Esophagus muscularis mucosa (tissue), 4 donors: ENCODE data around the gene ZNF750. TPM values are rescaled to one million over a fixed set of nuclear protein-coding genes. Genes with fewer than 3 reads are reported as not detected.
"Not testable (repeated sequence)": the region's sequence is repeated elsewhere in the genome, so short reads cannot be mapped to it uniquely, and the experiment has no call there.

ENCODE experiments used
- DNase-seq: peaks from one replicate; pipeline ENCODE4 v3.0.0-alpha.2; 2017; ENCODE audit errors: extremely low spot score
- H3K27ac ChIP-seq, 4 donors: fragments of 200-600 bp; sonication (generic); replicated peaks in 1 of 4; 1 replicate in 3 of 4; 2 replicates in 1 of 4; pipeline ENCODE4 v1.5.1; 2016 to 2019; ENCODE audit warnings: mild to moderate bottlenecking in 1 of 4
- H3K27me3 ChIP-seq, 4 donors: fragments of 200-600 bp; sonication (generic); one replicate each; pipeline versions ENCODE4 v1.5.1 to v1.6.0; 2016 to 2019
- H3K36me3 ChIP-seq, 4 donors: fragments of 200-600 bp; sonication (generic); one replicate each; pipeline ENCODE4 v1.5.1; 2016 to 2019
- H3K4me1 ChIP-seq, 4 donors: fragments of 200-600 bp; sonication (generic); one replicate each; pipeline ENCODE4 v1.5.1; 2016 to 2019
- H3K4me3 ChIP-seq, 4 donors: fragments of 200-600 bp; sonication (generic); 1 replicate in 2 of 4; 2 replicates in 2 of 4; pipeline ENCODE4 v1.5.1; 2016 to 2019; ENCODE audit warnings: mild to moderate bottlenecking in 4 of 4, moderate library complexity in 1 of 4
- H3K9me3 ChIP-seq, 4 donors: fragments of 200-600 bp; sonication (generic); 1 replicate in 3 of 4; 2 replicates in 1 of 4; pipeline ENCODE4 v1.5.1; 2016 to 2019
- EP300 ChIP-seq: sonication (generic); formaldehyde crosslinking; IDR thresholded peaks from one replicate; pipeline ENCODE4 v1.6.1; 2017; ENCODE audit warnings: antibody characterized with exemption
- POLR2A ChIP-seq: fragments of 450-650 bp; IDR thresholded peaks from one replicate; pipeline ENCODE4 v1.6.1; 2017; ENCODE audit warnings: antibody characterized with exemption, moderate library complexity, mild to moderate bottlenecking, low read depth
- POLR2AphosphoS5 ChIP-seq, 2 donors: sonication (generic); formaldehyde crosslinking; IDR thresholded peaks; one replicate each; pipeline ENCODE4 v1.6.1; 2017; ENCODE audit warnings: antibody characterized with exemption in 2 of 2
- WGBS: methylation state at CpG from one replicate; pipeline ENCODE4 v1.1.5; 2018; 5-methylcytosine and 5-hydroxymethylcytosine counted together
- intact Hi-C: fragments of 100-400 bp; cut with DNase I; formaldehyde crosslinking; loops from one replicate; pipeline ENCODE4 v1.15.1; 2023
- total RNA-seq, 4 donors: library from RNA; depleted of rRNA; stranded (reverse); fragments of >200 nt; gene quantifications; one replicate each; pipeline versions ENCODE4 v1.1.0 to v1.2.1, GENCODE V29; 2016
- TF ChIP-seq, protein P1 (sequence below), 3 experiments: fragments of 200-600 bp in 2 of 3; fragments of 450-650 bp in 1 of 3; sonication (generic) in 2 of 3; IDR thresholded peaks; one replicate each; pipeline ENCODE4 v1.5.1; 2017 to 2019; ENCODE audit warnings: antibody characterized with exemption in 3 of 3, mild to moderate bottlenecking in 2 of 3, moderate library complexity in 1 of 3

Gene ZNF750
- total RNA-seq, 4 donors from 2014 or later, result not detected

DNA sequence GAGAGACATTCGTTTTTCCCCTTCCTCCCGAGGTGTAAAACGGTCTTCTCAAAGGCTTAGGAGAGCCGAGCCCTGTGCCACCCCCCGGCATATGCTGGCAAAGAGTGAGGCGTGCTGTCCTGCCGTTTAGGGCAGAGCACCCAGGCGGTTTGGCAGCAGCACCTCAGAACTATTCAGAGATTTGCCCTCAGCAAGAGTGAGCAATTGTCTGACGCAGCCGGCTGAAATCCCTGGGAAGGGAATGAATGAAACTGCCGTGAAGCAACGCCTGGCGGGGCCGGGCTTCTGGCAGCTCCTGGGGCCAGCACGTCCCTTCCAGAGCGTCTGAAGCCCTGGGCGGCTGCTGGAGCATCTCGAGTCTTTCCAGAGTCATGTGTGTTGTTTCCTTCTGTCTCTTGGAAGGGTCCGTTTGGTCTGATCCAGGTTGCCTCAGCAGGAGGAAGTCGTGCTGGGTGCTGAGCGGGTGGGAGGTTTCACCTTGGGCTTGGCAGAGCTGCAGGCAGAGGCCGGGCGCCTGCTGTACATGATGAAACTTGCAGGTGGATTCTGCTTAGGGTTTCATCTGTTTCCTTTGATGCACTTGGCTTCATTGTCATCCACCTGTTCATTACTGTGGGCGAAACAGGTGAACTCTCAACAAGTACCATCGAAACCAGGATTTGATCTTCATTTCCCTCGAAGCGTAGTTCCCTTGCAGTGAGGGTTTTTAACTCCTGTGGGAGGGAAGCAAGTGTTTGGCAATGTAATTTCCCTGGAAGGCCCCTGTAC, 52.6 kb downstream of the ZNF750 start:
- H3K4me1 ChIP-seq, result peaks cover 0 to 4% (median 2%) of the 10 kb centered on the region in 4 donors
- no peak for DNase-seq
- peaks cover 14 to 51% (median 35%) of the 10 kb centered on the region in 4 donors for H3K36me3 ChIP-seq
- H3K4me3 ChIP-seq, result no peak overlapping the region
- TF ChIP-seq POLR2AphosphoS5 (IDR thresholded peaks at IDR 0.05) (peak in 1 of 2 donors; percentile 22), POLR2A (no peak), EP300 (no peak)
- TF ChIP-seq, protein P1, sequence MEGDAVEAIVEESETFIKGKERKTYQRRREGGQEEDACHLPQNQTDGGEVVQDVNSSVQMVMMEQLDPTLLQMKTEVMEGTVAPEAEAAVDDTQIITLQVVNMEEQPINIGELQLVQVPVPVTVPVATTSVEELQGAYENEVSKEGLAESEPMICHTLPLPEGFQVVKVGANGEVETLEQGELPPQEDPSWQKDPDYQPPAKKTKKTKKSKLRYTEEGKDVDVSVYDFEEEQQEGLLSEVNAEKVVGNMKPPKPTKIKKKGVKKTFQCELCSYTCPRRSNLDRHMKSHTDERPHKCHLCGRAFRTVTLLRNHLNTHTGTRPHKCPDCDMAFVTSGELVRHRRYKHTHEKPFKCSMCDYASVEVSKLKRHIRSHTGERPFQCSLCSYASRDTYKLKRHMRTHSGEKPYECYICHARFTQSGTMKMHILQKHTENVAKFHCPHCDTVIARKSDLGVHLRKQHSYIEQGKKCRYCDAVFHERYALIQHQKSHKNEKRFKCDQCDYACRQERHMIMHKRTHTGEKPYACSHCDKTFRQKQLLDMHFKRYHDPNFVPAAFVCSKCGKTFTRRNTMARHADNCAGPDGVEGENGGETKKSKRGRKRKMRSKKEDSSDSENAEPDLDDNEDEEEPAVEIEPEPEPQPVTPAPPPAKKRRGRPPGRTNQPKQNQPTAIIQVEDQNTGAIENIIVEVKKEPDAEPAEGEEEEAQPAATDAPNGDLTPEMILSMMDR (IDR thresholded peaks at IDR 0.05), result no peak
- H3K27me3 ChIP-seq, result no peaks in the 10 kb centered on the region
- 80% methylated on average over 25 of the region's 27 CpGs for WGBS
- H3K9me3 ChIP-seq, result no peaks in the 10 kb centered on the region
- intact Hi-C loops, result loop anchor here (10.0 kb wide), 1 partner anchor 88 kb away; no protein-coding TSS in a partner anchor
- H3K27ac ChIP-seq, result no peak overlapping the region

DNA sequence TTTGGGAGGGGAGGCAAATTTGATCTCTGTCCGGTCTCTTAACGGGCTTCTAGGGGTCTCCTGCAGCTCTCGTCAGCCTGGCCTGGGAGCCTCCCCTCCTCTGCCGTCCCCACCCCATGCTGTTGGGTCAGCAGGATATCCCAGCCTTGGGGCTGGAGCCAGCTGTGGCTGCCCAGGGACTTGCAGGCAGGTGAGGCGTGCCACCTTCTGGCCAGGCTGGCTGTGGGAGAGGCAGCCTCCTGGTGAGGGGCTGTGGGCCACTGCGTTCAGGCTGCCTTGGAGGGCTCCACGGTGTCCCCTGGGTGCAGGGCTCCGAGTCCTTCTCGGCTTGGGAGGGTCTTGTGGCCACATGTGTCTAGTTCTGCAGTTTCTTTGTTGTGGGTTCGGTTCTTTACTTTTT, 53.4 kb downstream of the ZNF750 start:
- Histone ChIP-seq H3K27ac (no peak overlapping the region), H3K9me3 (no peaks in the 10 kb centered on the region), H3K36me3 (peaks cover 14 to 55% (median 34%) of the 10 kb centered on the region in 4 donors), H3K4me3 (no peak overlapping the region), H3K27me3 (no peaks in the 10 kb centered on the region), H3K4me1 (peaks cover 0 to 12% (median 9%) of the 10 kb centered on the region in 4 donors)
- TF ChIP-seq POLR2AphosphoS5 (IDR thresholded peaks at IDR 0.05) (no peak), EP300 (no peak), POLR2A (no peak)
- TF ChIP-seq, protein P1 (IDR thresholded peaks at IDR 0.05), result no peak
- 96% methylated on average over 4 of the region's 10 CpGs for WGBS
- no peak for DNase-seq
- intact Hi-C loops, result loop anchor here (10.0 kb wide), 1 partner anchor 88 kb away; no protein-coding TSS in a partner anchor

DNA sequence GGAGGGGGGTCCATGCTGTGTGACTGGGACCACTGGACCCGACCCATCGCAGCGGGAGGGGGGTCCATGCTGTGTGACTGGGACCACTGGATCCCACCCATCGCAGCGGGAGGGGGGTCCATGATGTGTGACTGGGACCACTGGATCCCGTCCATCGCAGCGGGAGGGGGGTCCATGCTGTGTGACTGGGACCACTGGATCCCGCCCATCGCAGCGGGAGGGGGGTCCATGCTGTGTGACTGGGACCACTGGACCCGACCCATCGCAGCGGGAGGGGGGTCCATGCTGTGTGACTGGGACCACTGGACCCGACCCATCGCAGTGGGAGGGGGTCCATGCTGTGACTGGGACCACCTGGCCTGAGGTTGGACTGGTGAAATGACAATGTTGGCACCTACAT, 54.2 kb downstream of the ZNF750 start:
- H3K36me3 ChIP-seq, result peaks cover 14 to 50% (median 31%) of the 10 kb centered on the region in 4 donors
- intact Hi-C loops, result loop anchor here (10.0 kb wide), 1 partner anchor 89 kb away; no protein-coding TSS in a partner anchor

DNA sequence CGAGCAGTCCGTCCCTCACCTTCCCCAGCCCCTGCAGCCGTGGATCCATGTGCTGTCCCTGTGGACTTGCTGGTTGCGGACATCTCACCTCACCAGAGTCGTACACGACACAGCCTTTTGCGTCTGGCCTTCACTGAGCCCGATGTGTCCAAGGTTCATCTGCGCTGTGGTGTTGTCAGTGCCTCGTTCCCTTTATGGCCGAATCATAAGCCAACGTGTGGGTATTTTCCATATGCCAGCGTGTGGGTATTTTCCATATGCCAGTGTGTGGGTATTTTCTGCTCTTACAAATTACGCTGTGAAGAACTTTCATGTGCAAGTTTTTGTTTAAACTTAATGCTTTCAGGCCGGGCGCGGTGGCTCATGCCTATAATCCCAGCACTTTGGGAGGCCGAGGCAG, 56.3 kb downstream of the ZNF750 start:
- peaks cover 14 to 41% (median 29%) of the 10 kb centered on the region in 4 donors for H3K36me3 ChIP-seq
- 94% methylated on average over 18 of the region's 18 CpGs for WGBS

More for the DNA sequence above, 54.2 kb downstream of the ZNF750 start:
- not testable (repeated sequence) for H3K9me3 ChIP-seq, H3K27ac ChIP-seq, DNase-seq, H3K4me3 ChIP-seq, H3K27me3 ChIP-seq
- WGBS, result 96% methylated on average over 10 of the region's 16 CpGs
- peaks cover 0 to 14% (median 9%) of the 10 kb centered on the region in 4 donors for H3K4me1 ChIP-seq

More for the DNA sequence above, 56.3 kb downstream of the ZNF750 start:
- Histone ChIP-seq H3K4me3 (no peak overlapping the region), H3K9me3 (no peaks in the 10 kb centered on the region), H3K27ac (no peak overlapping the region), H3K27me3 (no peaks in the 10 kb centered on the region), H3K4me1 (peaks cover 0 to 14% (median 9%) of the 10 kb centered on the region in 4 donors)
- DNase-seq, result no peak
- TF ChIP-seq POLR2AphosphoS5 (IDR thresholded peaks at IDR 0.05), result no peak
- TF ChIP-seq, protein P1 (IDR thresholded peaks at IDR 0.05), result no peak
- no peak for TF ChIP-seq POLR2A
- no peak for TF ChIP-seq EP300
- intact Hi-C loops, result loop anchor here (5.0 to 10.0 kb wide), 2 partner anchors 91 to 134 kb away; no protein-coding TSS in a partner anchor
